ENCODE measurements around the gene DCHS1.

Gene DCHS1

GRCh38 chr11:6594142-6594768 lies 61.4 kb downstream of the DCHS1 start:
- no peak for DNase-seq (ENCODE audit: low read depth in 2 of 2)

GRCh38 chr11:6588018-6588417 lies 67.6 kb downstream of the DCHS1 start:
- no peak for DNase-seq (ENCODE audit: low read depth in 2 of 2)

- no peak for DNase-seq (ENCODE audit: low read depth in 2 of 2)
Observed at GRCh38 chr11:6587360-6587953, 68.2 kb downstream of the DCHS1 start.

- DNase-seq (ENCODE audit: low read depth in 2 of 2): no peak
Observed at GRCh38 chr11:6586434-6587359, 68.9 kb downstream of the DCHS1 start.

- DNase-seq (ENCODE audit: low read depth in 2 of 2): no peak
Observed at GRCh38 chr11:6584528-6584927, 71.1 kb downstream of the DCHS1 start.

GRCh38 chr11:6583584-6583983 lies 72.0 kb downstream of the DCHS1 start:
- DNase-seq (ENCODE audit: low read depth in 2 of 2): no peak

- DNase-seq (ENCODE audit: low read depth in 2 of 2): no peak
Observed at GRCh38 chr11:6579681-6580080, 75.9 kb downstream of the DCHS1 start.

- DNase-seq (ENCODE audit: low read depth in 2 of 2): no peak
Observed at GRCh38 chr11:6578134-6578533, 77.5 kb downstream of the DCHS1 start.

GRCh38 chr11:6576471-6577373 lies 78.9 kb downstream of the DCHS1 start:
- DNase-seq (ENCODE audit: low read depth in 2 of 2): no peak

- DNase-seq (ENCODE audit: low read depth in 2 of 2): no peak
Observed at GRCh38 chr11:6574816-6575715, 80.5 kb downstream of the DCHS1 start.

GRCh38 chr11:6572215-6572614 lies 83.4 kb downstream of the DCHS1 start:
- no peak for DNase-seq (ENCODE audit: low read depth in 2 of 2)

- no peak for DNase-seq (ENCODE audit: low read depth in 2 of 2)
Observed at GRCh38 chr11:6571434-6572008, 84.1 kb downstream of the DCHS1 start.
